RKO (cell line): ENCODE results near the gene VAPB.

Source experiments
- DNase-seq: peaks from one replicate; pipeline ENCODE4 v3.0.0-alpha.2; 2016; ENCODE audit warnings: low spot score

Gene VAPB

GRCh38 chr20:58436868-58437645 lies 48.0 kb downstream of the VAPB start:
- no peak for DNase-seq

- no peak for DNase-seq
Observed at GRCh38 chr20:58438970-58439808, 50.2 kb downstream of the VAPB start.

GRCh38 chr20:58440021-58440767 lies 51.2 kb downstream of the VAPB start:
- DNase-seq: no peak

- no peak for DNase-seq
Observed at GRCh38 chr20:58441723-58442122, 52.7 kb downstream of the VAPB start.

- no peak for DNase-seq
Observed at GRCh38 chr20:58444746-58445255, 55.8 kb downstream of the VAPB start.

GRCh38 chr20:58446264-58446959 lies 57.4 kb downstream of the VAPB start:
- DNase-seq: no peak

- no peak for DNase-seq
Observed at GRCh38 chr20:58446960-58447265, 57.9 kb downstream of the VAPB start.

GRCh38 chr20:58447511-58448391 lies 58.7 kb downstream of the VAPB start:
- DNase-seq: peak; percentile 61

- DNase-seq: no peak
Observed at GRCh38 chr20:58448958-58449357, 59.9 kb downstream of the VAPB start.

GRCh38 chr20:58449681-58450221 lies 60.7 kb downstream of the VAPB start:
- DNase-seq: no peak

- no peak for DNase-seq
Observed at GRCh38 chr20:58450254-58450653, 61.2 kb downstream of the VAPB start.

GRCh38 chr20:58452667-58453255 lies 63.7 kb downstream of the VAPB start:
- DNase-seq: no peak

GRCh38 chr20:58453391-58453790 lies 64.4 kb downstream of the VAPB start:
- DNase-seq: no peak

GRCh38 chr20:58454460-58454859 lies 65.4 kb downstream of the VAPB start:
- no peak for DNase-seq

GRCh38 chr20:58457083-58457695 lies 68.2 kb downstream of the VAPB start:
- DNase-seq: peak; percentile 72

- peak; percentile 65 for DNase-seq
Observed at GRCh38 chr20:58458342-58459057, 69.5 kb downstream of the VAPB start.

- no peak for DNase-seq
Observed at GRCh38 chr20:58459058-58459750, 70.2 kb downstream of the VAPB start.

- DNase-seq: no peak
Observed at GRCh38 chr20:58461104-58461503, 72.1 kb downstream of the VAPB start.
